Activated T-cell treated with anti-CD3 and anti-CD28 coated beads, Interleukin-2, amount 50 U/mL, for 48 hours (primary cell): ENCODE measurements around the gene PRPF6.

ENCODE experiments used
- DNase-seq, 2 experiments: peaks; one replicate each; pipeline ENCODE4 v3.0.0-alpha.2; 2020

Gene PRPF6

DNA sequence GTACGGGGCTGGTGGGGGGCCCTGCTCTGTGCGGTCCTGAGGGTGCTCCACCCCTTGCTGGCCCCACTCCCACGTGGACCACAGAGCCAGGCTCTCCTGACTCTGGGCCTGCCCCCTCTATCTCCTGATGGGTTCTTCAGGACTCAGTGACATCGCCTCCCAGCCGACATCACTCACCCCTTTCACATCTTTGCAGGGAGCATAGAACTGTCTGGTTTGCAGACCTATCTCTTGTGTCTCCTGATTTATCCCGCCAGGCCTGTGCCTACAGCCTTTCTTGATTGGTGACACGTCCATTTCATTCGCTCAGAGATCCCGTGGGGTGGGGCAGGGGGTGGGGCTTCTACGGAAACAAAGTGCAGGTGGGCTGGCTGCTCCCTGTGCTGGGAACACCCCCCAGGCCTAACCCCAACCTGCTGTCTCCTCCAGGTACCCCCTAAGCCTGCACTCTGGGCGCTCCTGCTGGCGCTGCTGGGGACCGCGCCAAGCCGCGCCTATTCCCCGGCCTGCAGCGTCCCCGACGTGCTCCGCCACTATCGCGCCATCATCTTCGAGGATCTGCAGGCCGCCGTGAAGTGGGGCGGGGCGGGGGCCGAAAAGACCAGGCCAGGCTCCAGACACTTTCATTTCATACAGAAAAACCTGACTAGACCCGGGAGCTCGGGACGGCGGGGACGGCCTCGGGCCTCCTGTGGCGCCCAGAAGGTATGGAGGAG is 56.7 kb downstream of the PRPF6 start:
- peak; percentile 49 to 54 for DNase-seq

DNA sequence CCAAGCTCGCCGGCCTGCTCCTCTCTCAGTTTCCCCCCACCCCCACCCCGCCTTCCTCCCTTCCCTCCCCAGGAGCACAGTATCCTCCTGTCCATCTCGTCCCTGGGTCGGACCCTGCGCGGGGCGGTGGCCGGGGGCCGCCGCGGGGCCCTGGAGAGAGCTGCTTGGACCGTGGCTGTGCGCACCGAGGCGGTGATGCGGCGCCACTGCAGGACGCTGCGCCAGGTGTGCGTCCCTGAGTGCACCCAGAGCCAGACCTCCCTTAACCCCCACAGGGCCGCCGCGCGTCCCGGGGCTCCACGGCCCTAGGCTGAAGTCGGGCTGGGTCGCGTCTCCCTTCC is 57.3 kb downstream of the PRPF6 start:
- no peak for DNase-seq

DNA sequence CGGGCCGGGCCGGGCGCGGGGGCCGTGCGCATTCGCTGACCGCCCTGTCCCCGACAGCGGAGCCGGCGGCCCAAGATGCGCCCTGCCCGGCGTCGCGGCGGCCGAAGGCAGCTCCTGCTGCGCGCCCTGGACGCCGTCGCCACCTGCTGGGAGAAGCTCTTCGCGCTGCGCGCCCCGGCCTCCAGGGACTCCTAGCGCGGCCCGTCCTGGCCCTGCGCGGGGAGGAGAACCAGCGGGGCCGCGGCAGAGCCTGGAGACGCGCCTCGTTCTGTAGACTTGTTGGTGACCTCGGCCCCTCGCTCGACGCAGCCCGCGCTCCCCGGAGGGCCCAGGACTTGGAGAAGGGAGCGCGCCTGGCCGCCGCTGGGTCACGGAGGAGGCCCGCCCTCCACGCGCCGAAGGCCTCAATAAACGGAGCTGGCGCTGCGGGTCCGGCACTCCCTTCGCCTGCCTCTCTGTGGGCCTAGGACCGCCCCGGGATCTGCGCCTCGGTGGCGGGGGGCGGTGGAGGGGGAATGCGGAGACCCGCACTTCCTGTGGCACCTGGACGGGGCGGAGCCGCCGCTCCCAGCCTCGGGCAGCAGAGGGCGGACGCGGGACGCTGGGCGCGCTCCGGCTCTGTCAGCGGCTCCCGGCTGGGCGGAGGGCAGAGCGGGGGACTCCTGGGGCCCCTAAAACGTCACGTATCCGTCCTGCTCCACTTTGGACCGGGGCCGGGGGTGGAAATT is 57.8 kb downstream of the PRPF6 start:
- DNase-seq: peak; percentile 86 to 88

DNA sequence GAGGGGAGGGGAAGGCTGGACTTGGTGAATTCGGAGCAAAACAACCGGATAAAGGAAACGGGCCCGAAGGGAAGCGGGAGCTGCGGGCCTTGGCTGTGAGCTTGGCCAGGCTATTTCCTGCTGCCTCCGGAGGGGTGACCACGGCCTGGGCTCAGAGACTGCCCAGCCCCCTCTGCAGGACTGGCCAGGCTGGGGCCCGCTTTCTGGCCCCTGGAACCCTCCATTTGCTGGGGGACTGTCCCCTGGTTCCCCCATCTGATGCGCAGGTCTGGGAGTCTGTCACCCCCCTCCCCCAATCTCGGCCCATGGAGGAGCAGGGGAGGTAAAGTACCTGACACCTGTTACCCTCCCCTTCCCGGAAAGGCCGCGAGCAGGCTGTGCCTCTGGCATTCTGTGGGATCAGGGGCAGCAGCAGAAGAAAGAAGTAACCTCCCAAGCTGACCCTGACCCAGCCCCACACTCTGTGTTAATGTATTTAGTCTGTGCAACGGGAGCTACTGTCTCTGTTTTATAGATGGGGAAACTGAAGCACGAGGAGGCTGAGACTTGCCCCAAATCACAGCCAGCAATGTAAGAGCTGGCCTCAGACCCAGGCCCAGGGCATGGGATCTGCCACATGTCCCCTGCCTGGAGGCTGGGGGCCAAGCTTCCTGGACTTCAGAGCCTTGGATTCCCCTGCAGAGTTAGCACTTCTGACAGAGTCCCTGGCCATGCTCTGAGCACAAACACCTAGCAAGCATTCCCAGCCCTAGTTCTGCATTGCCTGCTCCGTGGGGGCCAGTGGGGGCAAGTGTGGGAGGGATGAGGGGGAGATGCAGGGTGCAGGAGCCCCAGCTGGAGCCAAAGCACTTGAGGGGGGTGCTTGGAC is 58.6 kb downstream of the PRPF6 start:
- no peak for DNase-seq

DNA sequence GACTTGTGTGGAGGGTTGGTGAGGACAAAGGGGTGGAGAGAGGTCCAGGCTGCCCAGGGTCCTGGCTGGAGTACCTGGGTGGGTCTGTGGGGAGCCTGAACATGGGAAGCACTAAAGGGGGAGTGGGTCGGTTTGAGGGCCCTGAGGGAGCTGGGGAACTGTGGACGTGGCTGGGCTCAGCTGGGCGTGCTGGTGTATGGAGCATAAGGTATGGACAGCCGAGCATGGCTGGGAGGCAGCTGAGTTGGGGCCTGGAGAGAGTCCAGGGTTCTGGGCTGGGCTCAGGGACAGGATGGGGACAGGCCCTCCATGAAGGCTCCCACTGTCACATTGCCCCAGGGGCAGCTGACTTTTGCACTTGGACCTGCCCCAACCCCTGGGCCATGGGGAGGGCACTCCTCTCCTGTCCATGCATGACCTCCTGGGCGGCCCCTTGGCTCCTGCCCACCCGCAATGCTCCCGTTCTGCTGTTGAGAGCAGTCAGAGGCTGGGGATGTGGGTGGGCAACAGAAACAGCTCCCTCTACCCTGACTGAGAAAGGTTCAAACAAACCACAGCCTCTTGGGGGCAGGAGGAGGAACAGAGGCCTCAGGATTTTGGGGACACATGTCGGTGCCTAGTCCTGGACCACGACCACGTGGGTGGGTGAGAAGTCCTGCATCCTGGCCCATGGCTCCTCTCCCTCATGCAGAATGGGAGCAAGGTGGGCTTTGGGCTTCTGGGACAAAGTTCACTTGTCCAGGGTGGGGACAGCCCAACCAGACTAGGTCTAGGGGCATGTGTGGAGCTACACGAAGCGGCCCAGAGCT is 59.5 kb downstream of the PRPF6 start:
- DNase-seq: no peak

DNA sequence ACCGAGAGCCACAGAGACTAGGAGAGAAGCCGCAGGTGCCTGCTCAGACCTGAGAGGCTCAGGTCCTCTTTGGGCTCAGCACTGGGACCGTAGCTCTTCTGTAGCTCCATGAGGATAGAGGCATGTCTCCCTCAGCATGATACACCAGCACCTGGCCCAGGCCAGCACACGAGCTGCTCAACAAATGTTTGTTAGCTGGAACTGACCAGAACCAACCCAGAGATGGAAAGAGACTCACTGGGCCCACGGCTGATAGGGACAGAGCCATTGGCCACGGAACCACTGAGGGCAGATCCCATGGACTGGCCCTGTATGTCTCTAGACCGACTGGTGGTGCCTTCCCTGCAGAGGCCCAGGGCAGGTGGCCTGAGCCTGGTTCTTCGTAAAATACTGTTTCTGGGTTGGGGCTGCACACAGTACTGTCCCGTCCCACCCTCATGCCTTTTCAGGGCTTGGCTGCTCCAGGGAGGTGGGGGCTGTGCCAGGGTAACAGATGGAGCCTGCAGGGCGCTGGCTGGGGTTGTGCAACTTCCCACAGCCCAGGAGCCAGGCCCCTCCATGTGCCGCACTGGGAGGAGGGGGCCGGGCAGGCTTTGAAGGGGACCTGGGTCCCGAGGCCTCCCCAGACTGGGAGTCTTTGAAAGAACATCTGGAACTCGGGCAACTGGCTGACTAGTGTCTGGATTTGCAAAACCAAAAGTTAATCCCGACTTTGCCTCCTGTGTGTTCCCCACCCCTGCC is 60.3 kb downstream of the PRPF6 start:
- DNase-seq: no peak

DNA sequence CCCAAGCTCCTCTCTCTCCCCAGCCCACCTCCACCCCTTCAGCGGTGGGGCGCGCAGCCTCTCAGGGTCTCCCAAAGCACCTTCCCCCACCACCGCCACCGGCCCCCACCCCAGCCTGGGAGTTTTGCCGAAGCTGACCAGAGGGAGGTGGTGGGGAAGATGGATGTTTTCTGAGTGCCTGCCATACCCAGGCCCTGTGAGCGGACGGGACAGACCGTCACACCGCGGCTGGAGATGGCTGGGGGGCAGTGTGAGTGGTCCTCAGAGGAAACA is 60.8 kb downstream of the PRPF6 start:
- DNase-seq: peak in 1 of 2 experiments; percentile 29

DNA sequence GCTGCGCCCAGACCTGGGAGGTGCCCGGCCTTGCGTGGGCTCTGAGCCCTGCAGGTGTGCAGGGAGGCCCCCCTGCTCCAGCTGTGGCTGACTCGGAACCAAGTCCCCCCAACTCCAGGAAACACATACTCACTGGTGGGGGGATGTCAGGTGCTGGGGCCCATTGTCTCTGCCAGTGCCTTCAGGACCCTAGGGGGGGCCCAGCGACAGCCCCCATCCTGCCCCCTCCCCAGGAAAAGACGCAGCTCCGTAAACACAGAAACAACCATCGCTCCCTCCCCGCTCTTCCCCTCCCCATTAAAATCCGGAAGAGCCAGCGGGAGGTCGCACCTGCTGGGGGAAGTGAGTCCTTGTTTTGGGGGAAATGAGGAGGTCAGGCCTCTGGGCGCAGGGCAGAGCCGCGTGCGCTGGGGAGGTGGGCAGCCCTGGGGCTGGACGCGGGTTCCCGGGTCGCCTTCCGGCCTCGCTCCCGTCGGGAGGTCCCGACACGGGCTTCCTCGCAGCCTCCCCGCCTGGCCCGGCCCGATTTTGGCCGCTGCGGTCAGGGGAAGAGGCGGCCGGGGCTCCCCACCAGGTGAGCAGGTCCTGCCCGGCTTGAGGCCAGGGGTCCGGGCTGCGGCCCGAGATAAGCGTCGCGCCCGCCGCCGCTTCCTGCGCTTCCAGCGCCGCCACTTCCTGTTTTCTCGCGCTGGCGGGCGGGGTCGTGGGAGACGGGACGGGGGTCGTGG is 61.3 kb downstream of the PRPF6 start:
- DNase-seq: peak in 1 of 2 experiments; percentile 50

DNA sequence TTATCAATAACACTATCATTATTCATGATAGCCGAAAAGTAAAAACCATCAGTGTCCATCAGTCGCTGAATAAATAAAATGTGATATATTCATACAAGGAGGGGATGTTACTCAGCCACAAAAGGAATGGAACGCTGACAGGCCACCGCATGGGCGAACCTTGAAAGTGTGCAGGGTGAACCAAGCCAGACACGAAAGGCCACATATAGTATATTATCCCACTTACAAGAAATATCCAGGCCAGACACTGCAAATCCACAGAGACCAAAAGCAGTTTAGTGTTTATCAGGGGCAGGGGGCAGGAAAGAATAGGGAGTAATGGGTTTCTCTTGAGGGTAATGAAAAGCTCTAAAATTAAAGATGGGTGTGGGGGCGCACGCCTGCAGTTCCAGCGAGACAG is 62.8 kb downstream of the PRPF6 start:
- no peak for DNase-seq

DNA sequence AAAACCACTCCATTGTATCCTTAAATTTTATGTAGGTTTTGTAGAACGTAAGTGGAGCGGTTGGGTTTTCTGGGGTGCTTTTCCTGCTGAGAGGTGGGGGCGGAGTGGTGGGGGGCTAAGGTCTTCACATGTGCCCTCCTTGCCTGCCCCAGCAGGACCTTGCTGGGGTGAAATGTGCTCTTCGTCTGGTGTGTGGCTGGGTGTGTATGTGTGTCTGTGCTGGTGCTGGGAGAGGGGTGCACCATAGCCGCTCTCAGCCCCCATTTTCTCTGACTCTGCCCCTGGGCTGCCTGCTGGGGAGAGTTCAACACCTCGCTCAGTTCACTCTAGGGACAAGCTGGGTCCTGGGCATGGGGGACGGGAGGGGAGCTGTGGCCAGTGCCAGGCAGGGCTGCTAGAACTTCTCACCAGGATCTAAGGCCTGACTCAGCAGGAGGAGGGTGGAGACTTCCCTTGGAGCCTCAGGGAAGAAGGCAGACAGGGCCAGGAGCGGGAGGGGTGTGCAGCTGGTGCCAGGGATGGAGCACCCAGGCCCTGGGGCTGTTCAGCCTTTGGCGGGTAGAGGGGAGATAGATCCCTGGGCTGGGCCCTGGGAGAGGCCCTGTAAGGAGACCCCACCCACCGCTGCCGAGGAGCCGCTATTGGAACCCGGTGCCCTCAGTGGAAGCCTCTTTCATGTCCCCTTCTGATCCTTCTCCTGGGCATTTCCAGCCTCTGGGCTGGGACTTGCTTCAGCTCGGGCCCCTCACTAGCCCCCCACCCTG is 63.7 kb downstream of the PRPF6 start:
- DNase-seq: no peak

DNA sequence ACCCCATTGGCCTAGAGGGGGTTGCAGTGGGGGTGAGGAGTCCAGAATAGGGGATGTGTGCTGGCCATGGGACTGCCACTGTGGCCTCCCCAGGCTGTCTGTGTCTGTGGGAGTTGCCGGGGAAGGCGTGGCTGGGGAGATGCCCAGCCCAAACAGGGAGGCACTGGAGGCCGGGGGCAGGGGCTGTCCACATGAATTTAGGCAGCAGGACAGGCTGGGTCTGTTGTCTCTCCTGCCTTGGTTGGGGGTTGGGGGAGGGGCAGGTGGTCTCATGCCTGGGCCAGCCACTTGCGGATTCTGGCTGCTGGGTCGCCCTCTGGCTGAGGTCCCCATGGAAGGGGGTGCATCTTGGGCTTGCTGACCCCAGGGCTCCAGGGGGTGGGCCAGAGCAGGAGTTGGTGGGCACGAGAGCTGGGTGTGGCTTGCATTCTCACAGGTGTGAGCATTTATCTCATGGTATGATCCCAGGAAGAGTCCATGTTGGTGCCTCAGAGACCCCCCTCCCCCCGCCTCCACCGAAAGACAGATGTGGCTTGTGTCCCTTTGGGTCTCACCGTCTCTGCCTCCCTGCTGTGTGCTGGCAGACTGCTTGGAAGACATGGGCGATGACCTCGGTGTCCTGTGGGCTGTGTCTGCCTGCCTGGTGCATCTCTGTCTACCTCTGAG is 64.5 kb downstream of the PRPF6 start:
- no peak for DNase-seq

DNA sequence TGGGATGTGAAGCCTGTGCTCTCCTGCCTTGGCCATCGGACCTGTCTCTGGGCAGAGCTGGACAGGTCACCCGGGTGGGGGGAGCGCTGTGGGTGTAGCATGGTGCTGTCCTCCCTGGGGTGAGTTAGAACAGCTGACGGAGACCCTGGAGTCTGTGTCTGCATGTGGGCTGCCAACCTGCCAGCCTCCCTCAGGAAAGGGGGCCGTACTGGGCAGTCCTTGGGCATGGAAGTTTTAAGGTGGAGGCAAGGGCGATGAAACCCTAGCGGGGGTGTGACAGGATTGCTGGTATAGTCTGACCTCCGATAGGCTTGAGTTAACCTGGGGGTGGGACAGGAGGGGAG is 66.1 kb downstream of the PRPF6 start:
- no peak for DNase-seq

DNA sequence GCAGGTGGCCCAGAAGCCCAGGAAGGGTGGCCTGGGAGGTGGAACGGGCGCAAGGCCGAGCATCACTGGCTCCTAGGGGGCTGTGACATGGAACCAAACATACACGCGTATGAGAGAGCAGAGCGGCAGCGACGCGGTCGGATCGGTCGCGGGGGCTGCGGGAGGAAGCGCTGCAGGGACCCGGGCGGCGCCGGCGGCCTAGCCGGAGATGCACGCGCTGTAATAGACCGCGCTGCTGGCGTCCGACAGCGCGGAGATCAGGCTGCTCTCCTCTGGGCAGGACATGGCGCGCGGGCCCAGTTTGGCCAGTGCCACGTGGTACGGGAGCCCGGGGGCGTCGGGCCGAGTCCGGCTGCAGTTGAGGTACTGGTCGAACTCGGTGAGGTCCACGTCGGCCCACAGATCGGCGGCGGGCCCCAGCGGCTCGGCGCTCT is 67.1 kb downstream of the PRPF6 start:
- no peak for DNase-seq

DNA sequence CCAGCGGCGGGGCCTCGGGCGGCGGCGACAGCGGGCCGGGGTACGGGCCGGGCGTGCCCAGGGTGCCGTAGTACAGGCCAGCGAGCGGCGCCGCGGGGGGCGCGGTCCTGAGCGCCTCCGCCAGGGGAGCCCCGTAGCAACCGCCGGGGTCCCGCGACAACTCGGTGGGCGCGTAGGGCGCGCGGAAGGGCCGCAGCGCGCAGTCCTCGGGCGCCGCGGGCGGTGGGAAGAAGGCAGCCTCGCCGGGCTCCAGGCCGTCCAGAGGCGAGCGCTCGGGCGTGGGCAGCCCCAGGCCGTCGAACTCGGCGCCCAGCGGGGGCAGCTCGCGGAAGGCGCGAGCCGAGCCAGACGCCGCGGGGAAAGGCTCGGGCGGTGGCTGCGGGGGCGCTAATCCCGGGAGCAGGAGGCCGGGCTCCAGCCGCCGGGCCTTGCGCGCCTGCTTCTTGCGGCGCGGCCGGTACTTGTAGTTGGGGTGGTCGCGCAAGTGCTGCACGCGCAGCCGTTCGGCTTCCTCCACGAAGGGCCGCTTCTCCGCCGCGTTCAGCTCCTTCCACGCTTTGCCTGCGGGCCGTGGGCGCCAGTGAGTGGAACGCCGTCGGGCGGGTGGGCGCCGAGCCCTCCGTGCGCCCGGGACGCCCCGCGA is 67.6 kb downstream of the PRPF6 start:
- no peak for DNase-seq

DNA sequence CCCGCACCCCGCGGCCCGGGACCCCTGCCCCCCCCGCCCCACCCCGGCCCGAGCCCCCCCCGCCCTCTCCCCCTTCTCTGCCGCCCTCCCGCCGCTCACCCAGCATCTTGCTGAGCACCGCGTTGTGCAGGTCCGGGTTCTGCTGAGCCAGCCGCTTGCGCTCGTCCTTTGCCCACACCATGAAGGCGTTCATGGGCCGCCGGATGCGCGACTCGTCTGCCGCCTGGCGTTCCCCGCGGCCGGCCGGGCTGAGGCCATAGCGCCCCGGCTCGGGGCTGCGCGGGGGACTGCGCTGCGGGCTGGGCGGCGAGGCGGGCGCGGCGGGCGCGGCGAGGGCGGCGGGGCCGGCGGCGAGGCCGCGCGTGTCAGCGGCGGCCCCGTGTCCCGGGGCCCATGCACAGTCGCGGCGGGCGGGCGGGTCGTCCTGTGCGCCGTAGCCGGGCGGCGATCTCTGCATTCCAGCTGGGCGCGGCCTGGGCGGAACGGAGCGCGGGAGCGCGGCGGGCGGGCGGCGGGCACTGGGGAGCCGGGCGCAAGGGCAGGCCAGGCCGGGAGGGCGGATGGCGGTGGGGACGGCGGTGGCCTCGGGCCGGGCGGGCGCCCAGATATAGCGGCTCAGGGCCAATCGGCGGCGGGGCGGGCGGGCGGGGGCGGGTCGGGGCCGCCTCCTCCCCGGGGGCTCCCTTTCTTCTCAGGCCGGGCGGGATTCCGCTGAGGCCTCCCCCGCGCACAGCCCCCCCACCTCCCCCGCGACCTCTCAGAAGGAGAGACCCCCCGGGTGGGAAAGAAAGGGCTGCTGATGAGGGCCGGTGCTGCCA is 68.3 kb downstream of the PRPF6 start, which contains the start of gene SOX18:
TSS of gene SOX18 (minus strand) at position 580 of the 818 bp plus-strand sequence. CDS start at position 457, 123 bp downstream.
- DNase-seq: peak in 1 of 2 experiments; percentile 65

DNA sequence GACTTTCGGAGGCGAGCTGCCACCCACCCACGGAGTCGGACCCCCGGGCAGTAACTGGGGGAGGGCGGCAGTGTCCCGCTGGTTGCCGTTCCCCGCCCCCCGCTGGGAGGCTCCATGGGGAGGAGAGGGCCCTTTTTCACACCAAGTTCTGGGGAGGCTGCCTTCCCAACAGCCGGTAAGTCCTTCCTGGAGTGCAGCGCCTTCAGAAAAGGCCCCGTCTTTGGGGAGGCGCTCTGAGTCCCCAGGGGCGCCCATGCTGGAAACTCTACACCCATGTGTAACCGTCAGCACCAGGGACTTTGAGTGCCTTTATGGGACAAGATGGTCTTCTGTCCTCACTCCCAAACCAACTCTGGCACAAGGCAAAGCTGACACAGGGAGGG is 68.9 kb downstream of the PRPF6 start:
- DNase-seq: no peak

DNA sequence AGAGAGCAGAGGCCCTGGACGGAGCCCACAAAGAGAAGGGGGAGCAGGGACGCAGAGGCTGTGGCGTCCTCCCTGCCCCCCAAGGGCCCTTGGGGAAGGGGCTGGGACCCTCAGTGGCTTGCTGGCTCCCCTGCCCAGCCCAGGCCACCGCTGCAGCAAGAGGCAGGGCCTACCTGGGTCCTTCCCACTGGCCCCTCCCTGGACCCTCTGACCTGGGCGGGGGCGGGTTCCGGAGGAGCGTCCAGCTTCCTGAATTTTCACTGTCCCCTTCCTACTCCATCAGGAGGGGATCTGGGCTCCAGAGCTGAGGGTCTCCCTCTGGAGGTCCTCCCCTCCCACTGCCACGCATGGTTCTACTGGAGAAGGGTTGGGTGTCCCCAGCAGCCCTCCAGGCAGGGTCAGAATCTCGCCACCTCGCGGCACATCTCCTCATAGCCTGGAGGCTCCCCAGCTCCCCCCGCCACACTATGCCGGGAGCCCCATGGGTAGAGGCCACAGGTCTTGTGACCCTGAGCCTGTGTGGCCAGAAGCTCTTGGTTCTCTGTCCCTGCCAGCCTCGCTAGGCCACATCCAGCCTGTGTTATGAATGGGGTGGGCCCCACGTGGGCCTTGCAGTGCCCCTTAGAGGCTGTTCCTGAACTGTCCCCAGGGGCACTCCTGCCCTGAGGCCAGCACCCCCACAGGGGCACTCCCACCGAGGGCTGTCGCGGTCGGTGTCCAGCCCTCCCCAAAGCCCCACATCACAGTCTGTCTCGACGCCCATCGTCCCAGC is 69.5 kb downstream of the PRPF6 start:
- DNase-seq: no peak

DNA sequence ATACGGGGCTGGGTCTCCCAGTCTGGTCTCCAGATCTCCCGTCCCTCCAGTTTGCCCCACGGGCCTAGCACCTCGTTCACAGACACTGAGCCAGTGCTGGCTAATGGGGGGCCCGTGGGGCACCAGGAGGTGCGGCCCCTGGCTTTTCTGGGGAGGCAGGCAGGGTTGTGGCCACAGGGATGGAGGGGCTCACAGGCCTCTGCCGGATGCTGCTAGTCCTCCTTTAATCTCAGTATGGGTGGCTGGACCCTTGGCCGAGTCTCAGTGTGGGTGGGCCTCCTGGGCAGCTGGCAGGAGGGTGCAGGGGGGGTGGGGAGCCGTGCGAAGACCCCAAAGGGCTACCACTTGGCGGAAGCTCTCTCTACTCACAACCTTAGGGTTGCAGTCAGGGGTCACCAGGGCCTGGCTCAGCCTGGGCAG is 70.1 kb downstream of the PRPF6 start:
- DNase-seq: no peak
